Hepatic stellate cell (primary cell): ENCODE results near the gene SOX5.

ENCODE experiments used
- DNase-seq: peaks from one replicate; pipeline ENCODE4 v3.0.0; 2011; ENCODE audit warnings: low spot score

Gene SOX5

DNA sequence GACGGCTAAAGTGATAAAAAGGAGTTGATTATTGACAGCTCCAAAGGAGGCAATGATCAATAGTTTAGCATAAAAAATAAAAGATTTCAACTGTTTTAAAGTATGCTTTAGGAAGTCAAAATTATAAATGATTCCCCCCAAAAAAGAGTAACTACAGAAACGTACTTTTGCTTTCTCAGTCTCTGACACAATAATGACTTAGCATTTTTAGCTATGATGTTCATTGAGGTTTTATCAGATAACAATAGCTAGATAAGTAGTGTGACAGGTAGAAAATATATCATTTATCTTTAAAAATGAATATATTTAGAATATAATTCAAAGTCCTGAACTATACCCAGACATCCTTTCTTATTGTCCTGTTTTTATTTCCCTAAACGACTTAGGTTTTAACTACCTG, 352.9 kb downstream of the SOX5 start:
- DNase-seq: no peak

DNA sequence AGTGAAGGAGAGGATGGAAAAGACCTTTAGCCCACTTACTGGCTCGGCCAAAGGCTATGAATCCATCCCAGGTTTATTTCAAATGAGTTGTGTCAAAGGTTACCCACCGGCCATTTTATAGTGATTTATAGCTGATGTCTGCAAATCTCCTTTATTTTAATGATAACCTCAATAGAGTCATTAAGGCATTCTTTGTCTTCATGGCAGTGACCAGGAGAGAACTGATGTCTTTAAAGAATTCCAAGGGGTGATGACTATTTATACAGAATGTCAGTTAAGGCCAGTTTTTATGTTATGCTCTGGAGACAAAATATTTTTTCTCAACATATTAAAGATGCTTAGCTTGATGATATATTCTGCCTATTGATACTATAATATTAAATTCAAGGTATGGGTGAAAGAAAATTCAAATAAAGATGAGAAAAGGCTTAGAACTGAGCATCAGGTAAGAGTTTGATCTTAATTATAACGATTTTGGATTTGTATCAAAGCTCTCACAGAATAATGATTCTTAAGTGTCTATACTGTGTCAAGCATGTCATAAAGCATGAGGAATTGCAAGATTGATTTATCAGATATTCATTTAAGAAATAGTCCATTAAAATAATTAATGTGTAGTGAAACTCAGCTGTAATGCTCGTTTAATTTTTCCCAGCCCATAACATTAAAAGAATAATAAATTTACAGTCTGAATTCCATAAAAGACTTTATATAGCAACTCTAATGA, 361.5 kb downstream of the SOX5 start:
- DNase-seq: no peak

DNA sequence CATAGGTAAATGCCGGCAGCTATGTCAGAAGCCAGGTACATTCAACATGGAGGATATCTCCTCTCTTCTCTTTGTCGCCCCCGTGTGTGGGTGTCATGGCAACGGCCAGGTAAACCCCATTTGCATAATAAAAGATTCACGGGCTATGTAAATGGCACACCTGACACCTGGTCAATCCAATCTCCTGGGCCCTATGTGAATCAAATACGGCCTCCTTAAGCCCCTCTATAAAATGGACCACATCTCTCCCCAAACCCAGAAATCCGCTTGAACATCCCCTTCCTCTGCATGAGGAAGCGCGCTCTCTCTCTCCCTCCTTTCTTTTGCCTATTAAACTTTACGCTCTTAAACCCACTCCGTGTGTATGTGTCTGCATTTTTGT, 363.7 kb downstream of the SOX5 start:
- no peak for DNase-seq

DNA sequence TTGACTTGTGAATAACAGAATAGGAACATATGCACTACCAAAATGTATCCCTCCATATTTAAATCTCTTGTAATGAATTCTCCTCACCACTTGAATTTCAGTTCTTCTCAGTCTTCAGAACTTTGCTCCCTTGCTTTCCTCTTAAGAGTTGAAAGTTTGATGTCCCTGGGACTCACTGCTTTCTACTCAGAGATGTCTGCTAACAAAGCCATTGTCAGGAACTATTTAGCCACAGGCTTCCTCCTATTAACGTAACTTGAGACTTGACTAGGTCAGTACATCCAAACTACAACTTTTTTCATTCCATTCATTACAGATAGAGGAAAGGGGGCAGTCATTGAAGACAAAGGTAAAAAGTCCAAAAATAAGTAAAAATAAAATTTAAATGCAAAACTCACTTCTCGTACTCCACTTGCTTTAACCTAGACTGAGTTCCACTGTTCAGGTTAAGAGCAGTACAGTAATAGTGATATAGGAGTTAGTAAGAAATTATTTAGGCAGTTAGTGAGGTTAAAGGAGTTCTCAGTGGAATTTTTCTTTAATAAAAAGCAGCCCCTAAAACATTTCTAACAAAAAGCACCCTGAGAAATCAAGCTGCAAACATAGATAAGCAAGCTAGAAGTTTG, 364.2 kb downstream of the SOX5 start:
- no peak for DNase-seq

DNA sequence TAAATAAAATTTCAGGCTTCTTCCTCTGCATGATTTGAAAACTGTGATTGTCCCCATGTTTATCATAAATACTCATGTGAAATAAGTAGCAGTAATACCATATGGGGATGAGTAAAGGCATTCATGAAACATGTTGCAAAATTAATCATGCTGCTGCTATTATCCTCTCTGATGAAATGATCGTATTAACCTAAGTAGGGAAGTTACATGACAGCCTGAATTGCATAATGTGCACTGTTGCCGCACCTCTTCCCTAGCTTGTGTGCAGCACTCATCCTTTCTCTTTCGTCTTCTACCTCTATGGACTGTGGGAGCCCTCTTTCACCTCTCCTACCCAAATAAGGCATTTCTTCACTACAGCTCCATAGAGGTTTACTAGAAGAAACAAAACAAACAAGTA, 367.6 kb downstream of the SOX5 start:
- DNase-seq: no peak

DNA sequence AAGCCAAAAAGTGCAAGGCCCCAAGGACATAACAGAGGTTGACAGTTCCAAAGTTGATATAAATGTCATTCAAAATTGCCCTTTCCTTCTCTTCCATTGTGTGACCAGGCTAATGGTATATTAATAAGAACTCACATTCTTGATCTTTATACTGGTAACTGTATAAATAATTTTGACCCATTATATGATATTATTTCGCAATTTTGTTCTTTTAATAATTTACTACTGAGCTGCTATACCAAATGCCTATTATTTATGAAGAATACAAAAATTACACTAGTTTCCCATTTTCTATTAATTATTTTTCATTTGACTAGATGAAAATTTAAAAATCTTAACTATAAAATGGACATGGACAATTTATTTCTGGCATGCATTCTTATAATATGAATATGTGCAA, 370.2 kb downstream of the SOX5 start:
- DNase-seq: no peak

DNA sequence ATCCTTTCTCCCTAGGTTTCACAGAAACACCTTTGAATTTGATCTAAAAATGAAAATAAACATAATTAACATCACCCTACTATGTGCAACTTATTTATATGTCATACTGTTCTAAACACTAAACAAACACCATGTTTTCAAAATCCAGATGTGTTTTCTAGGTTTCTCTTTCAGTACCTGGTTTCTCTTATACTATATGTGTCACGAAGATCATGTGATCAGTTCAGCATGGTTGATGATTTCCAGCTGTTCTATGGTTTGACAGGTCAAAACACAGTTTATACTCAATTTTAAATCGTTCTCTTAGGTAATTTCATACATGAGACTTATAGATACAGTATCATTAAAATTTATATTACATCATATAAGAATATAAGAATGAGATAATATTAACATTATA, 373.1 kb downstream of the SOX5 start:
- no peak for DNase-seq

DNA sequence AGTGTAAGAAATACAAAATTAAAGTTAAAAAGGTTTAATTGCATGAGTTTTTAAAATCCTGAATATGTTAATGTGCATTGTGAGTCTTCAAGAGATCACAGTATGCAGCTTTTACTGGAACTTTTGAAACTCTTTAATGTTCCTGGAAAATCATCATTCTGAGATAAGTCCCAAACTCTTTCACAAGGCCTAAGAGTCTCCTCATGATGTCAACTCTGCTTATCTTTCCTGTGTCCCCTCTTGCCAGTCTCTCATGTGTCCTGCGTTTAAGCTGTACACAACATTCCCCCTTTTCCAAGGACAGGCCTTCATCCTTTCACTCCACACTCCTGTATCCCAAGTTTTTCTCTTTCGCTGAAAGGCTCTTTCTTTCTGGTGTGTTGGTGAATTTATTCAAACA, 380.1 kb downstream of the SOX5 start:
- no peak for DNase-seq

DNA sequence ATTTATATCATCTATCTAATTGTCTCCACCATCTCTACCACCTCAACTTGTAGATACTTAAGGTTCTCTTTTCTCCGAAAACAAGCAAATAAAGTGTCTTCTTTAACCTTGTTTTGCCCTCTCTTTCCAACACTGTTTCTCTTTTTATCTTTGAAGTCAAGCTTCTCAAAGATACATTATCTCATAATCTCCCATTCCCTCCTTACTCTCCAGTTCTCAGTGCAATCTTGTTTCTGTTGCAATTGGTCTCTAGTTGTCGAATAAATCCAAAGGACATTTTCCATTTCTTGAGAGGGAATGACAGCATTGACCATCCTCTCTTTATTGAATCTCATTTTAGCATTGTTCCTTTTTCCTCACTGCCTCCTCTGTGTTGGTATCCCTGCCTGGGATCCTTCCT, 383.3 kb downstream of the SOX5 start:
- no peak for DNase-seq

DNA sequence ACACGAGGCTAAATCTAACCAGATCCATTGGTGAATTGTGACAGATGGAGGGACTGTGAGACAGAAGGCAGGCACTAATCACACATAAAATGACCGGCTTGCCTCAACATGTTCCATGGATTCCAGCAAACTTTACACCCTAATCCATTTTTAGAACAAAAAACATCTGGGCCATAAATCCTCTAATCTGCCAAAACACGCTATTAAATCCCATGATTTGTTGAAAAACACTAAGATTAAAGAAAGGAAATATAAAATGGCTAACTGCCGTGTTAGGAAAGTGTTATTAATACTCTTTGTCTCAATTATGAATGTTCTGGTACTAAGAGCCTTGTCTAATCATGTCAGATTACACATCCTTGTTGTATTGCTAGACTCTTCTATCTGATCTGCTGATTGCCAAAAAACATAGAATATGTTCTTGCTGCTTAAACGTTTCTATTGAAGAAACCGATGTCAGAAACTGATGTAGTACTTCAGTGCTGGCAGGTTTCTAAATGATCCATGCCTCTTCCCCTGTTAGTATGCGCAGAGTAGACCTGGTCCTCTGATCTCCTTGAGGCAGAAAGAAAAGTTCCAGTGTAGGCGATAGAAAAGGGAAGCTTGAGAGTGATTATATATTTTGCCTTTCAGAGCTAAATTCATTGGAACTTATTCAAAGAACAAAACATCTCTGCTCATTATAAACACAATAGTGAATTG, 384.9 kb downstream of the SOX5 start:
- DNase-seq: no peak

DNA sequence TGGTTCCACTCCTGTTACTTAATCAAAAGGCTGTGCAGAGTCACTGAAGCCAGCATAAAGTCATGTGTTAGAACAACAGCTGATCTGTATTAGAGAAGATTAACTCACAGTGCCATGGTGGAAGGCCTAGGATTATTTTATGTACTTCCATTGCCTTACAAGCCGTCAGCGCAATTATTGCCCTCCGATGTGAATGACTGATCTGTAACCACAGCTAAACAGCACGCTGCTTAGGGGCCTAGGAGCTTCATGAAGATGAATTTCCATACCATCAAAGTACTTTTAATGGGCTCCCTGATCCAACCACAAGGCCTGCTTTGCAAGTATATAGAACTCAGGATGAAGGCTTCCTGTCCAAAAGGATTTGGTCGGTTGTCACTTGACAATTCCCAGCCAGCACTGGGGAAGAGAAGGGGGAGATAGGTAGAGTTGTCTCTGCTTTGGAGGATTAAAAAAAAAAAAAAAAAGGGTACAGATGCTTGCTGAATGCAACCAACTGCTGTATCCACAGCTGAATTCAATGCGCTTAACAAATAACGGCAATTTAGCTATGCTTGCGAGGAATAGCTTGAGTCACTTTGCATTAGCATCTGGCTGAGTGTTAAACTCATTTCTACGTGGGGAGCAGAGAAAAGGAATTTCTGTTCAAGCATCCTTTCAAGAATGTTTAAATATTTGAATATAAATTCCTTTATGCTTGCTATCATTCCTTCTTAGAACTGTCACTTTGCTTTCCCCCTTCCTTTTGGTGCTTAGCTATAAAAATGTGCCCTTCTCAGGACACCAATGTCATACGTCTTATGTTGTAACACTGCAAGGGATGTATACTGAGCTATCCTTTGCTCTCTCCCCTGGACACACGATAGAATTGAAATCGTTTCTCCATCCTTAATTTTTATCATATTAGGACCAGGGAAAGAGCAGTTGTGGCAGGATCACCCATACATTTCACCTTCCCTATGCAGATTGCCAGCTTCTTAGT, 387.8 kb downstream of the SOX5 start:
- DNase-seq: no peak

DNA sequence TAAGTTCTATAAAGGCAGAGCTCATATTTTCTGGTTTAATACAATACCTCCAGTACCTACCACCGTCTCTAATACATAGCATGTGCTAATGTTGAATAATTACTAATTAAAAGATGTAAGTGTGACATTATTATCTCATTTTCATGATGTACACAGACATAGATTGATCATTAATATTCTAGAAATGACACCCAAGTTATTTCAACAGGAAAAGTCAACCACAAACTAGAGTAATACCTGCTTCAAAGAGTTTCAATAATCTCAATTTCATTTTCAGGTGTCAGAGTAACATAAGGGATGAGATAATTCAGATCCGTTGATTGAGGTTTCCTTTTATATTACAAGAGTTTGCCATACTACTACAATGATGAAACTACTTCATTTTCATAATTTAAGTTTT, 388.9 kb downstream of the SOX5 start:
- DNase-seq: no peak

DNA sequence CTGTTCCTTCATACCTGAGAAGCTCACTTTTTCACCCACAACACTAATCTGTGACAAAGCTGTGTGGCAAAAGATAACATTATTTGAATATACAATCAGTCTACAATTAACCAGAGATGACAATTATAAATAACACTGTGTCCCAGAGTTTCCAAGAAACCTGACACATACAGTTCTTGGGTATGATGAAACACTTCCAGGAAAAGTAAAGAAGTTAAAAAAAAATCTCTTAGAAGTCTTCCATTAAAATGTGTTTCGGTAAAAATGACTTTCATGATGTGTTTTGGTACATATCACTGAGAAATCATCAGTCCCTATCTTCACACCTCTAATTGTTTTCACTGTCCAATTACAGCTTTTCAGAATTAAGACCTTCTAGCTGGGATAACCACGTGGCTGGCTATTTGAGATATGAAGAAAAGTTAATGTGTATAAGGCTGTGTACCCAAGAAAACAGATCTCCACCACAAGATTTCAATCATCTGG, 390.2 kb downstream of the SOX5 start:
- DNase-seq: no peak

DNA sequence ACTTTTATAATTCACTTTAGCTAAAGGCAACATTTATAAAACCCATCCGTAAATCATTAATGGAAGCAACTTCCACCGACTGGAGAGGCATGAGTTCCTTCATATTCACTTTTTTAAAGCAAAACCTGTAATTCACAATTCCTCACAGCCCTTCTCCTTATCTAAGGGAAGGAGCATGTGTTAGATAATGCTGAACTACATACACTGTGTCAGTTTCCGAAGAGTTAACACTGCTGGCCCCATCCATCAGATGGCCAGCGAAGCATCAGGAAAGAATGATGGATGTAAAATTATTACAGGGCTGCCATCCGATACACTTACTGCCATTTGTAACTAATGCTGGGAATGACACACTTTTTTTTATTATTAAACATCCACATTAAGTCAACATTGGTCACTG, 392.8 kb downstream of the SOX5 start:
- DNase-seq: no peak

DNA sequence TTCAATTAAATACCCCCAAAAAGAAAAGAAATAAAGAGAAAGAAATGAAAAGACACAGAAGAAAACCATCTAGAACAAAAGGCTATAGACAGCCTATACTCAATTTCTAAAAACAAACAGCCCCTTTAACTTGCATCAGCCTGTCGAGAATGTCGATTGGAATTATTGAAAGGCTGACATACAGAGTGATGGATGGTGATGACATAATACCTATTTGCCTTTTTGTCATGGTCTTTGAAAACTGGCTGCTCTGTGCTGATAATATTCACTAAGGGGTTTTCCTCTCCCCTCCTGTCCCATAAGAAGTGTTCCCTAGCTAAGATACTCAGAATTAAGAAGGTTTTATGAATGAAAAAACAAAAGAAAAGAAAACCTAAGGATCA, 393.7 kb downstream of the SOX5 start:
- no peak for DNase-seq

DNA sequence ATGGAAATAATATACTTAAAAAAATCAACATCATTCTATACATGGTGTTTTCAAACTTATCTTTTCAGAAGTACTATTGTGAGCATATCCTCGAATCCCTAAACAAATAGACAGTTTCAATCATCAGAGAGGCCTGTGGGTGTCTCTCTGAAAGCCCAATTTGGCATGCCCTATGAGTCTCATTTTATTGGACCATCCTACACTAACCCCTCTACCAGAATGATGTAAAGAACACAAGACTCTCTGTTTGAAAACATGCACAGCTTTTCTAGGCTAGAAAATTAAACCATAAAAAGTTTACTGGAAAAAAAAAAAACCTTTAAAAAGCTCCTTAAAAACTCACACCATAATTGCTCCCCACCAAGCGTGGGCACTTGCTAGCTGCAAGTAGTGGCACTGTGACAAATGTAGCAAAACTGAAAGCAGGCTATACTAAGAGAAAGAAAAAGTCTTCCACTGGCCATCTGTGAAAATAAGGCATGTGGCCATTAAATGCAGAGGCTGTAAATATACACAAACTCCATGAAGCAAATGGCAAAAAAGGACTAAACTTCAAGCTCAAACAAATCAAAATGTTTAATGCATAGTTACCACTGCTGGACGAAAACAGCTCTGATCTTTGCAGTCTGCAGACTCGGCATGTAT, 394.2 kb downstream of the SOX5 start:
- no peak for DNase-seq

DNA sequence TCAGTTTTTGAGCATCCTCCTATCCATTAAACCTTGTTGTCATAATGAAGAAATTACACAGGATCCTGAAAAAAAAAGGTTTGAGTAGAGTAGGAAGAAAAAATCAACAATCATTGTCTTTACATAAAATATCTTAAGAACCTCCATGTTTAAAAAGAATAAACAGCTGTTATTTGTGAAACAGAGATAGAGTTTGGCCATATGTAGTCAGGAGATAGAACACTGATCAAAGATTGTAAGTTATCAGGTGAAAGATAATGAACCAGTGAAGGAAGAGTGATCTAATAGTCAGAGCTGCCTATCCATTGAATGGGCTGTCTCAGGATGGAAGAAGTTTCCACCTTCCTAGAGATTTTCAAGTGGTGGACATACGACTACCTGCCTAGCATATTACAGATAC, 397.1 kb downstream of the SOX5 start:
- no peak for DNase-seq

DNA sequence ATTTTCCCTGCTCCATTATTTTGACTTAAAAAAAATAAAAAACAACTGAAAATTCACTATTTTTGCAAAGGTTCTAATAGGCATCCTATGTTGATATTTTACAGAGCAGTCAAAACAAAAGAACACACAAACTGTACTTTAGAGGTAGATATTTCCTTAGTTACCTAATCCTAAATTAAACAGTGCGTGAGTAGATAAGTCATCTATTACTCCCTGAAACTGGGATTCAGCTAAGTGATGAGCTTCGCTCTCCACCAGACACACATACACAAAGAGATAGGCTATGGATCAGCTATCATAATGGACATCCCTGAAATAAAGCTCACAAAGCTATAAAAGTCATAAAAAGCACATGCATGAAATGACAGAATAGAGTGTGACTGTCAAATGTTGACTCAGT, 398.7 kb downstream of the SOX5 start:
- DNase-seq: no peak

DNA sequence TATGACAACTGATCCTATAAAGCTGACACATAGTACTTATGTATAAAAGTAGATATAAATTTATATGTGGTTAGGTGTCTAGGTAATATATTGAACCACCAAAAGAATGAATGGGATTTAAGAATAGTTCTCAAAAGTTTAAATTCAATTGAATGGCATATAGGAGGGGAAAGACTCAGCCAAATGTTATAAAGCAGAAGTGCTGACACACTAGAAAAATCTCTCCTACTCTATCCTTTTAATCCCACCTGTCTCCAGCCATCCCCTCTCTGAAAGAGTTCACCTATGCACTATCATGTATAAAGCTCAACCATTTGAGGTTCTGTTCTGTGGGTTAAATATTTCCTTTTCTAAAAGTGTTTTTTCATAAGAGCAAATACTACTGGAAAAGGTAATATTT, 400.7 kb downstream of the SOX5 start:
- no peak for DNase-seq

DNA sequence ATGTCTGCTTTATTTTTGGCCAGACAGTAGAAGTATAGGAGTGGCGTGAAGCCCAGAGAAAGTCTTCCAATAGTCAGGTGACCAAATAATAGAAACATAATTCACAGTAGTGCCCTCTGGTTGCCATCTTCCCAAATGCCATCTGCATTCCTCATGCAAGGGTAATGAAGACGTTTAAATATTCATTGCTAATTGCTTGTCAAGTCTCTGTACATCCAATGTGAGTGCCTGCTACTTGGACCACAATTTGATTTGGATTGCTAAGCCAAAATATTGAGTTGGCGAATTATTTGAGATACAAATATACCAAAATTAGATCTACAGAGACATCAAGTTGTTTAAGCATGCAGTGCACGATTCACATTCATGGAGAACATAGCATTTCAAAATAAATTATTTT, 402.7 kb downstream of the SOX5 start:
- no peak for DNase-seq

DNA sequence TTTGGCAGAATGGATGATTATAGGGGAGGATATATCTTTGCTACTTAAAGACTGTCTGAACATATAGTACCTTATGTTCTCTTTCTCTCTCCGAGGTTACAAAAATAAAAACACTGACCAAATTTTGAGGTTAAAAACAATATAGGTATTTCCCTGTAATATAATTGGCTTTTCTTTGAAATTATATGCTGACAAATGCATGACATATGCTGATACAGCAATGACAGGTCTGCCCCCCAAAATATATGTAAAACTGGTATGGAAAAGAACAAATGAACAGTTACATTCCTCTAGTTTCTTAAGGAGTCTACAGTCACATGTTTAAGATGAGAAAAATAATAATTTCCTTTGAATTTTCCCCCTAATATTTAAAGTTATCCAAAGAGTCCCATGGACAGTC, 405.7 kb downstream of the SOX5 start:
- DNase-seq: no peak

DNA sequence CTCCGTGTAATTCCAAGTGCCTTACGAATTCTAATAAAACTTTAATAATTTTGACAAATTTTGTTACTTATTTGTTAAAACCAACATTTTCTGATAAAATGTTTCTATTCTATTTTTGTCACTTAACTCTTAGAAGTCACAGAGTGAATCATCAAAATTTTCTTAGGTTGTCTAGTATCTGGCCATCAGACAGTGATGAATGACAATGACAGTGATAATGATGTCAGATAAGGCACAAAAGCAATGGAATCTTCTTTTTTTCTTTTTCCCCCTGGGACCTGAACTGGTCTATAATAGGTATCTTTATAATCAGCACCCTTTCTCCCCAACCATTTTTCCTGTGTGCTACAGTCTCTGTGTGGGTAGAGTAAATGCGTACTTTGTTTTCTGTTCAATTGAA, 407.3 kb downstream of the SOX5 start:
- no peak for DNase-seq
